ENCODE data around the gene ZNF48. TPM values are rescaled to one million over a fixed set of nuclear protein-coding genes. Genes with fewer than 3 reads are reported as not detected.

Gene ZNF48
- total RNA-seq, 1 donor from 2014 or later: 13.0 TPM

GRCh38 chr16:30350134-30350871 is 44.9 kb upstream of the ZNF48 start:
- Mint-ChIP-seq H3K36me3 (ENCODE audit: low read depth) (peaks cover 56% of the 10 kb centered on the region), H3K4me3 (peak overlapping the region; percentile 67), H3K27me3 (no peaks in the 10 kb centered on the region), H3K27ac (peak overlapping the region; percentile 79), H3K9me3 (no peaks in the 10 kb centered on the region), H3K4me1 (peaks cover 52% of the 10 kb centered on the region)
- POLR2A ChIA-PET: interaction anchor here (0.6 to 1.1 kb wide), 5 partner anchors 14 to 123 kb away, joined by 3 to 15 read pairs (median 4); partner anchors contain the start of gene SEPTIN1
- DNase-seq (no peak), ATAC-seq (ENCODE audit: low read depth) (peak; percentile 18)
- intact Hi-C loops (cut with micrococcal nuclease): no loop called here
- CTCF ChIA-PET: no interaction called here
- no peak for TF ChIP-seq CTCF (IDR thresholded peaks at IDR 0.05)

- Mint-ChIP-seq H3K4me3 (no peak overlapping the region), H3K27ac (peak overlapping the region; percentile 79), H3K36me3 (ENCODE audit: low read depth) (peaks cover 56% of the 10 kb centered on the region), H3K27me3 (no peaks in the 10 kb centered on the region), H3K4me1 (peaks cover 59% of the 10 kb centered on the region), H3K9me3 (no peaks in the 10 kb centered on the region)
- ATAC-seq (ENCODE audit: low read depth): no peak
- CTCF ChIA-PET: no interaction called here
- no peak for DNase-seq
- POLR2A ChIA-PET: interaction anchor here (0.8 to 1.1 kb wide), 2 partner anchors 16 to 19 kb away, joined by 3 to 5 read pairs; partner anchors contain the start of gene TBC1D10B
- intact Hi-C loops (cut with micrococcal nuclease): no loop called here
- no peak for TF ChIP-seq CTCF (IDR thresholded peaks at IDR 0.05)
Observed at GRCh38 chr16:30351001-30351441, 44.2 kb upstream of the ZNF48 start.

GRCh38 chr16:30351586-30352419 is 43.4 kb upstream of the ZNF48 start:
- Mint-ChIP-seq H3K9me3 (no peaks in the 10 kb centered on the region), H3K4me3 (no peak overlapping the region), H3K36me3 (ENCODE audit: low read depth) (peaks cover 59% of the 10 kb centered on the region), H3K27ac (peak overlapping the region; percentile 35), H3K4me1 (peaks cover 65% of the 10 kb centered on the region), H3K27me3 (no peaks in the 10 kb centered on the region)
- no peak for DNase-seq
- no peak for ATAC-seq (ENCODE audit: low read depth)
- intact Hi-C loops (cut with micrococcal nuclease): no loop called here
- TF ChIP-seq CTCF (IDR thresholded peaks at IDR 0.05): no peak
- POLR2A ChIA-PET: interaction anchor here (0.8 to 1.1 kb wide), 2 partner anchors 17 to 19 kb away, joined by 3 to 5 read pairs; partner anchors contain the start of gene TBC1D10B
- CTCF ChIA-PET: no interaction called here

- no peak for TF ChIP-seq CTCF (IDR thresholded peaks at IDR 0.05)
- peaks cover 67% of the 10 kb centered on the region for H3K4me1 Mint-ChIP-seq
Observed at GRCh38 chr16:30352488-30353401, 42.5 kb upstream of the ZNF48 start.

More at GRCh38 chr16:30352488-30353401, 42.5 kb upstream of the ZNF48 start:
- H3K27ac Mint-ChIP-seq: no peak overlapping the region
- no peak for DNase-seq
- intact Hi-C loops (cut with micrococcal nuclease): no loop called here
- ChIA-PET POLR2A (interaction anchor here (0.7 to 4.4 kb wide), 2 partner anchors 18 to 169 kb away, joined by 3 to 26 read pairs; no protein-coding TSS in a partner anchor), CTCF (interaction anchor here (2.7 kb wide), 1 partner anchor 57 kb away, joined by 10 read pairs; no protein-coding TSS in a partner anchor)
- H3K27me3 Mint-ChIP-seq: no peaks in the 10 kb centered on the region
- peak overlapping the region; percentile 24 for H3K4me3 Mint-ChIP-seq
- no peak for ATAC-seq (ENCODE audit: low read depth)
- H3K9me3 Mint-ChIP-seq: no peaks in the 10 kb centered on the region
- H3K36me3 Mint-ChIP-seq (ENCODE audit: low read depth): peaks cover 66% of the 10 kb centered on the region

Data from activated B cell treated with CpG ODN at 0.5 μM for 24 hours (primary cell).